Umbilical cord (tissue), 2 donors: ENCODE results near the gene GABBR2. TPM values are rescaled to one million over a fixed set of nuclear protein-coding genes. Genes with fewer than 3 reads are reported as not detected.

Source experiments
- DNase-seq: peaks from one replicate; pipeline ENCODE4 v3.0.0-alpha.2; 2015; ENCODE audit warnings: low spot score
- total RNA-seq: library from RNA; depleted of rRNA; stranded (reverse); fragments of >200 nt; gene quantifications from one replicate; pipeline ENCODE4 v1.2.3, GENCODE V29; 2014; ENCODE audit warnings: low replicate concordance; ENCODE audit not compliant: insufficient read depth

The GABBR2 gene
- 0.24 TPM for total RNA-seq

- DNase-seq, result no peak
These were observed at the start of gene GABBR2 for GRCh38 chr9:98708933-98709911. TSS of gene GABBR2 (minus strand) at chr9:98708935. CDS start at chr9:98708737, 198 bp downstream.

DNA sequence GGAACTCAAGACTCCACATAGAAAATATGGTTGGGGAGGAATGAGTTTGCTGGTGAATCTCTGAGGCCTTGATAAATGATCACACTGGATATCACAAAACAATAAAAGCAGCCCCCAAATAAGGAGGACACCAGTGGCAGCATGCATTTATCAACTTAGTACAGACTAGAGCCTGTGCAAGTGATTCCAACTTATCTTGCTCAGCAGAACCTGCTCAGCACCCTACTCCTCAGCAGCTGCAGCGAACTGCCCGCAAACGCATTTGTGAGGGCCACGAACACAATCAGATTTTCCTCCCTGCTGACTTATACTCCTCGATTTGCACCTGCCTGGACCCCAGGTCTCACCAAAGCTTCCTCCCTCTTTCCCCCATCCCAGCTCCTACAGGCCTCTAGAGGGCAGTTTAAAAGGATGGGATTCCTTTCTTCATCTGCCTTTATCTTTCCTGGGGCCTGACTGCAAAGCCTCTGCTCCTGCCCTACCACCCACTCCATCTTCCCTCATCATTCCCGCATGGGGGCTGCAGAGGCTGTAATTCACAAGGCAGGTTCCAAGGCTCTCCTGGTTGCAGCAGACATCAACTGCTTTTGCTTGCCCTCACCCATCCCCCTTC is 46.4 kb upstream of the GABBR2 start:
- DNase-seq, result no peak

DNA sequence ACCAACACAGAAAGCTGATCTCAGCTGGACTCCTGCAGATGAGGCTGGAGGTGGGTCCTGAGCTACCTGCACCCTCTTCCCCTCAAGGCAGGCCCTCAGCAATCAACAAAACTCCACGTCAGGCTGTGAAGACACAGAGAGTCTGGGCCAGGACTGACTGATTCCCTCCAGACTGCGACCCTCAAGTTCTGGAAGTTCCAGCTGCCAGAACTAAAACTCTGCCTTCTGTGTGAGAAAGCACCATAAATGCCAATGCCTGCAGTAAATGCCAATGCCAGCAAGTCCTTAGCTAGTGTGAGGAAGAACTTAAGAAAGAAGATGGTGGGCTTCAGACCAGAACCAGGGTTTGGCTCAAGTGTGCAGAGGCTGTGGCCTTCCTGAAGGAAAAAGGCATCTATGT is 42.5 kb upstream of the GABBR2 start:
- DNase-seq, result no peak

DNA sequence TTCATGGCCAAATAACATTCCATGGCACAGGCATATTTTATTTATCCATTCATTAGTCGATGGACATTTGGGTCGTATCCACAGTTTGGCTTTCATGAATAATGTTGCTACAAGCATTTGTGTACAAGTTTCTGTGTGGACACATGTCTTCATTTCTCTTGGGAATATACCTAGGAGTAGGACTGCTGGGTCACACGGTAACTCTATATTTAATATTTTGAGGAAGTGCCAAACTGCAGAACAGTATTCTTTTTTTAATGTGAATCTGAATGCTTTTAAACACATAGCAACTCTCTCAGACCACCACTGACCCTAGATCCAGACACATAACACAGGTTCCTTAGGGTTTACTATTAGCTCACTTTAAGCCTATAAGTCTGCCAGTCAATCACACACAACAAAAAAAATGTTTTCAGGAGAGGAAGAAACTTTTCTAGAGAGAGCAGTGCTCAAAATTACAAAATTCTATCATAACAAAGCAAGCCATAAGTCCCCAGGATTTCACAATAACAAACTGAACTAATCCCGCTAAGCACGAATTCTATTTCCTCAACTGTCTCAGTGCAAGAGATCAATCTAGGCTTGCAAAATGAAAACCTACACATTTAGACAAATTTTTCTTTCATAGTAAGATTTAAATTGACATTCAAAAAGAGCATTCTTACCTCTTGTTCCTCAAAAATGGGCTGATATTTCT is 41.8 kb upstream of the GABBR2 start:
- no peak for DNase-seq

- DNase-seq, result no peak
These were observed 38.7 kb upstream of the GABBR2 start for GRCh38 chr9:98747476-98747875.

DNA sequence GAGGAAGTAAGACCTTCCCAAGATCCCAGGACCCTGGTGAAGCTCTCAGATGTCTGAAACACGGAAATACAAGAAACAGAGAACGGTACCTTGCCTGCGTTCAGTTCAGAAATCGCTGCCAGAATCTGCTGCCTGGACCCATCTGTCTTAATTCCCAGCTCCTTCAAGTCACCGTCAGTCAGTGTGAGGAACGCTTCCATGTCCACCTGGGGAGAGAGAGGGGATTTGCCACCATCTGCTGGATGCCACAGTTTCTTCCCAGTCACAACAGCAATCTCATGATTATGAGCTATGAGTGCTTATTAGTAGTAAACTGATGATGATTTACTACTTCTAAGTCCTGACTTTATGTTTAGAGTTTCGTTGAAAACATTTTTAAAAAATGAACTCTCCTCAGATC is 36.7 kb upstream of the GABBR2 start:
- no peak for DNase-seq

GRCh38 chr9:98743818-98744611 is 35.3 kb upstream of the GABBR2 start:
- no peak for DNase-seq

GRCh38 chr9:98743329-98743728 is 34.6 kb upstream of the GABBR2 start:
- DNase-seq, result no peak

- DNase-seq, result no peak
These were observed 33.9 kb upstream of the GABBR2 start for GRCh38 chr9:98742325-98743280.

- no peak for DNase-seq
These were observed 31.6 kb upstream of the GABBR2 start for GRCh38 chr9:98740226-98740881.

DNA sequence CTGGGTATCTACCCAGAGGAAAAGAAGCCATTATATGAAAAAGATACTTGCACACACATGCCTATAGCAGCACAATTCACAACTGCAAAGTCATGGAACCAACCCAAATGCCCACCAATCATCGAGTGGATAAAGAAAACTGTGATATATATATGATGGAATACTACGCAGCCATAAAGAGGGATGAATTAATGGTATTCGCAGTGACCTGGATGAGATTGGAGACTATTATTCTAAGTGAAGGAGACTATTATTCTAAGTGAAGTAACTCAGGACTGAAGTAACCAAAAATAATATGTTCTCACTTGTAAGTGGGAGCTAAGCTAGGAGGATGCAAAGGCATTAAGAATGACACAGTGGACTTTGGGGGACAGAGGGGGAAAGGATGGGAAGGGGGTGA is 30.0 kb upstream of the GABBR2 start:
- no peak for DNase-seq

GRCh38 chr9:98736226-98736625 is 27.5 kb upstream of the GABBR2 start:
- no peak for DNase-seq

GRCh38 chr9:98732801-98733200 is 24.1 kb upstream of the GABBR2 start:
- no peak for DNase-seq

- DNase-seq, result no peak
These were observed 23.4 kb upstream of the GABBR2 start for GRCh38 chr9:98732091-98732490.

GRCh38 chr9:98730871-98731270 is 22.1 kb upstream of the GABBR2 start:
- no peak for DNase-seq

- DNase-seq, result no peak
These were observed 19.8 kb upstream of the GABBR2 start for GRCh38 chr9:98728500-98728899.

- DNase-seq, result no peak
These were observed 18.7 kb upstream of the GABBR2 start for GRCh38 chr9:98727428-98727827.

DNA sequence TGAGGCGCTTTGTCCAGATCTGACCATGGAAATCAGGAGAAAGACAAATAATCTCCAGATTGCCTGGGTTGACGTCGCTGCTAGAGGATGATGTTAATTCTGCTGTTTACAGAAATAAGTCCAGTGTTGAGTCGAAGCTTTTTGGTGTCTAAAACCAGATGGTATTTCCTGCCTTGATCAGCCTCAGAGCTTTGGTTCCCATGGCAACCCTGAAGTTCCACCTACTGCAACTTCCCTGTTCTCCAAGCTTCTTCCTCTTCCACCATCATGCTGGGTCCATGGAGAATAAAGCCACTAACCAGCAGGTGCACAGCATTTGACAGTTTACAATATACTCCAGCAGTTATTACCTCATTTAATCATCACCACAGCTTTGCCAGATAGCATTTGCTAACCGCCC is 18.0 kb upstream of the GABBR2 start:
- DNase-seq, result peak; percentile 47

DNA sequence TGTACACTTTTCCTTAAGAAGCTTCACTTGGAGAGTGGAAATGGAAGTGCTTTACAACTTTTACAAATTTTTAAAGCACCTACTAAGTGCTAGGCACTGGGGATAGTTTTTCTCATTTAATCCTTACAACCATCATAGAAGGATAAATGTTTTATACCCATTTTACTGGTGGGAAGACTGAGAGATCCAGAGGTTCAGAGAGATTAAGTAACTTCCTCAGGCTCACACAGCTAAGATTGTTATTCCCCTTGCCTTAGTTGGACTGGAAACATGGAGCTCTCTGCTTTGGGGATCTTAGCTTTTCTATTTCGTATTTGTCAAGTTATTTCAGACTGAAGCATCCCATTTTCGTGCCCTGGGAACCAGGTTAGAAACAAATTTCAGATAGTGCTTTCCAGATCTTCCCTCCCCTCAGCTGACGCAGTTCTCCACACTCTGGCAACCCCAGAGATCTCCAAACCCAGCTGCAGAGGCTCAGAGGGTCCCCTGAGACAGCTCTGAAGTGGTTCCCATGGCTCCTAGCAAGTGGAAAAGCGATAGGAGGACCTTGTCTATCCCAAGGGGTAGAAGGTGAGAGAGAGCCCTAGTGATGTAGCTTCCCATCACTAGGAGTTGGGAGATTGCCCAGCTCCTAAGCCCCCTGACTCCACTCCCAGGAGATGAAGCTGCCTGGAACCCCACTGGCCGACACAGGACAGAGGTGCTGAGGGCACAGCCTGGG is 16.2 kb upstream of the GABBR2 start:
- no peak for DNase-seq
